Tongue (tissue), 2 donors: ENCODE results near the gene KBTBD13. TPM values are rescaled to one million over a fixed set of nuclear protein-coding genes. Genes with fewer than 3 reads are reported as not detected.
"Not testable (repeated sequence)": the region's sequence is repeated elsewhere in the genome, so short reads cannot be mapped to it uniquely, and the experiment has no call there.

ENCODE experiments used
- DNase-seq: peaks from one replicate; pipeline ENCODE4 v3.0.0-alpha.2; 2015
- total RNA-seq: library from RNA; depleted of rRNA; stranded (reverse); fragments of >200 nt; gene quantifications from one replicate; pipeline ENCODE4 v1.2.3, GENCODE V29; 2014

KBTBD13 gene
- total RNA-seq, 1 donor from 2014 or later = 2.6 TPM

DNA sequence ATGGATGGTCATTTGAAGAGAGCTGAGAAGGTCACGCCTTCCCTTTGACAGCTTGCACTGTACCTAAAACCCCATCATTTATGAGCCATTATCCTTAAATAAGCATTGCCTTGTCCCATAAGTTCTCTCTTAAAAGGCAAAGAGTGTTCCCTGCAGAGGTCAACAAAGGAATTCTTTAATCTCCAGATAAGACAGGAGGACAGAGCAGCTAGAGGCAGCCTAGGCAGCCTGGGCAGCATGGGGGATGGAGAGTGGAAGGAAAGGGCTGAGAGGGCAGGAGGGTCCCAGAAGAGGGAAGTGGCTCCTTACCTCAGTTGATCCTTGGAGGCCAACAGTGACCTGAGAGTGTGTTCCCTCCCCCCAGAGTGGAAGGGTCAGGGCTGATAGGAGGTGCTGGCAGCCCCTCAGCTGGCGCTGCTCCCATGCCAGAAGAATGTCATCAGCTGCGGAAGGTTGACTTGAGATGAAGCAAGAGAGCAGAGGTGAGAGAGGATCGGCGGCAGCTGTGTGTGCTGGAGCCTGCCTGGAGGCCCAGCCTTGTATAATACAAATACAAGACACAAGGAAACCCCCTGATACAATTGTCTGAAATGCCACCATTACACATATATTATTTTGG lies 12.8 kb downstream of the KBTBD13 start:
- peak; percentile 17 for DNase-seq

DNA sequence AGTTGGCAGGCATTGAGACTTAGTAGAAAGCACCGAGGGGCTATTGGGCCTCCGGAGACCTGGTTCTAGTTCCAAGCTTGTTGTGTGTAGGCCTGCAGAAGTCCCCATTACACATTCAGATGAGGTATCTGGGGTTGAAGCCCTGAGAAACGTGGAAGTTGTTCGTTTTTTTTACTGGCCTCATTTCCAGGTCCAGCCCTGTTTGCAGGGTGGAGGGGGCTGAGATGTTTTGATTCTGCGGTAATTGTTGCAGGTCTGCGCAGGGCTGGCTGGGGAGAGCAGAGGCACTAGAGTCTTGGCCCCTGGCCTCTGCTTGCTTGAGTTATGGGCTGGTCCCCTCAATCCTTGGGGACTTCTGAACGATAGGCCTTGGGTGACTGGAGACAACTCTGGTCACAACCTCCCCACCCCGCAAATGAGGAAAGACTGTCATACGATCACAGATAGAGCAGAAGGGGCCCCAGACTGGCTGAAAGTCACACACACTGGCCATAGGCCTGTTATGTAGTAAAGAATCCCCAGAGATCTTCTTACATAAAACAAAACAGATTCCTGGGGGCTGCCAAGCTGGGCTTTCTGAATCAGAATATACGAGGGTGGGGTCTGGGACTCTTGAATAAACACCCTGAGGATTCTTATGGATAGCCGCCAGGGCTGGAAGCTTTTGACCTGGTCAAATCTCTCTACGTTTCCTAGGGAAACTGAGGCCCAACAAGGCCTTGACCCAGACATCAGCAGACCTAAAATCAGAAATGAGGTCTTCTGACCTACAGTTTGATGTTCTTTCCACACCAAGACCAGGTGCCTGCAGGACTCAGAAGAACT lies 15.6 kb downstream of the KBTBD13 start:
- DNase-seq = no peak

DNA sequence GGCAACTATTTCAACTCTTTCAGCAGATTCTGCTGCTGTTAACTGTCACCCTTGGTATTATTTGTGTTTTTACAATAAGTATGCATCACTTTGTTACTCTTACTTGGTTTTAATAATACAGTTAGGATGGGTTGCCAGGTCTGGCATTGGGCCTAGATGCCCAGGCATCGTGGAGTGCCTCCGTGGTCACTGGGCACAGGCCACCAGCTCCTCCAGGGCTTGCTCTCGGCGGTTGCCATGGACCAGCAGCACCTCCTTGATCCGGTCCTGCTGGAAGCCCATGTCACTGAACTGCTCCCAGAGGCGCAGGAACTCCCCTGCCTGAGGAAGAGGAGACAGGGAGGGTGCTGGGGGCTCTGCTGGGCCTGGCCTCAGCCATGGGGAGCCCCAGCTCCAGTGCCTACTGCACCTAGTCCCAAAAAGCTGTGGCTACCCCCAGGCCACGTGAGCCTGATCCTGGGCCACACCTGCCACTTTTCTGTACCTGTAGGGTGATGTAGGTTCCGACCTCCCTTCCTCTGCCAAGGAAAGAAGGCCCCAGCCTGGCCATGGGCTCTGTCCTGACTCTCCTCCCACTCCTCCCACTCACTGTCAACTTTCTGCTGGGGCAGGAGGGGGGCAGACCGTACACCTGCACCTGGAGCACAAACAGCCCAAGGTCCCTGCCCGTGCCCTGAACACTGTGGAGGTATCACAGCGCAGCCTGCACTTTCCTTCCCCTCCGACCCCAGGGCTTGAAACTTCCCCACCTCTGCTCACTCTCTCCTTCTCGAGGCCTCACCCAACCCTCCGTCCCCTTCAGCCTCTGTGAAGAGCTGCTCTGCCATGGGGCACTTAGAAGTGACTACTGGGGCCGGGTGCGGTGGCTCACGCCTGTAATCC lies 16.6 kb downstream of the KBTBD13 start:
- no peak for DNase-seq

DNA sequence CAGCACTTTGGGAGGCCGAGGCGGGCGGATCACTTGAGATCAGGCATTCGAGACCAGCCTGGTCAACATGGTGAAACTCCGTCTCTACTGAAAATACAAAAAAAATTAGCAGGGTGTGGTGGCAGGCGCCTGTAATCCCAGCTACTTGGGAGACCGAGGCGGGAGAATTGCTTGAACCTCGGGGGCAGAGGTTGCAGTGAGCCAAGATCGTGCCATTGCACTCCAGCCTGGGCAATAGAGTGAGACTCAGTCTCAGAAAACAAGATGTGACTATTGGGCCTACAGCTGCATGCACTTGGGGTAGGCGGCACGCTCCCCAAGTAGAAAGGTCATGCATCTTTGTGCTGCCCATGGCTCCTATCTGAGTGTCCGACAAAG lies 17.2 kb downstream of the KBTBD13 start:
- DNase-seq = not testable (repeated sequence)

DNA sequence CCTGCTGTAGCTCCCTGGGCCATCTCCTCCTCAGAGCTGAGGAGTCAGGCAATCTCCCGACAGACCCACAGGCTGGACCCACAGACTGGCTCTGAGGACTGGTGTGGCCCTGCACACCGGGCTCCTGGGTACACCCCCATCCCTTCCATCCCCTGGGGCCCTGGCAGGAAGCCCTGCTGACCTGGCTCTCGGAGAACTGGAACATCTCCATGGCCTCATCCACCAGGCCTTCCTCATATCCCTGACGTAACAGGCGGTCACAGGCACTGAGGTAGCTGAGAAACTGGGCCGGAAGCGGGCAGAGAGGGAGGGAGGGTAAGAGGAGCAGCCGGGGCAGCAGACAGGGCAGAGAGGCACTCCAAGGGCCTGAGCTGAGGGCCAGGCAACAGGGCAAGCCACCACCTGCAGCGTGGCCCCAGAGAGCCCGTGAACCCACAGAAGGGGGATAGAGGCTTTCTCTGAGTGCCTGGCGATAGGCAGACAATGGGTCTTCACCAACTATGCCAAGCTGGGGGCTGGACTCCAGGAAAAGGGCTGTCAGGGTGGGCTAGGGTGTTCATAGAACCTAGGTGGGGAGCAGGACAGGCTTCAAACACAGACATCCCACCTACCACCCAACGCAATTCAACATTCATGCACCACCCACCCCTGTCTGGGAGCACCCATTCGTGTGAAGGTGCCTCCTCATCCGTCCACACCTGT lies 17.9 kb downstream of the KBTBD13 start:
- no peak for DNase-seq

DNA sequence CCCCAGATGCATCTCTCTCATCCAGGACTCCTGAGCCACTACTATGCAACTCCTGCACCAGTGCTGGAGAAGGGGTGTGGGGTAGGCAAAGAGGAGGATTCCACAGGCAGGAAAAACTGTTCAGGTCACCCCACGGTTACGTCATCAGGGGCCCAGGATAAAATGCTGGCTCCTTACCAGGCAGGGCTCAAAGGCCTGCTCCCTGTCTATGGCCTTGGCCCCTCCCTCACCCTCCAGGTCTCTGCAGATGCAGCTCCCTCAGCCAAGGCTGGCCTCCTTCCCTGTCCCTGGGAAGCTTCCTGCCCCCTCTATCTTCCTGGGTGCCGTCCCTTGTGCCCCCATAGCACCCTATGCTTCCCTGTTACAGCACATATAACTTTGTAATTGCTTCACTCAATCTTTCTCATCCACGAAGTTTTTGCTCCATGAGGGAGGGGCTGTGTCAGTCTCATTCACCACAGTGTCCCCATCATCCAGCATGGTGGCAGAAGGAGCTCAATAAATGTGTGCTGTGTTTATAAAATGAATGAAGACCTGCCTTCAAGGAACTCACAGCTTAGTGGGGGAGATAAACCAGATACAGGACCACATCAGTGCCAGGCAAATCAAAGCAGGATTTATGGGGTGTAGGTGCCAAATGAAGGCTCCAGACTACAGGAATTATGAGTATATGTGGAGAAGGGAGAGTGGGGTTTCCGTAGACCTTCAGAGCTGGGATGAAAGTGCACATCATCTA lies 18.6 kb downstream of the KBTBD13 start:
- no peak for DNase-seq

DNA sequence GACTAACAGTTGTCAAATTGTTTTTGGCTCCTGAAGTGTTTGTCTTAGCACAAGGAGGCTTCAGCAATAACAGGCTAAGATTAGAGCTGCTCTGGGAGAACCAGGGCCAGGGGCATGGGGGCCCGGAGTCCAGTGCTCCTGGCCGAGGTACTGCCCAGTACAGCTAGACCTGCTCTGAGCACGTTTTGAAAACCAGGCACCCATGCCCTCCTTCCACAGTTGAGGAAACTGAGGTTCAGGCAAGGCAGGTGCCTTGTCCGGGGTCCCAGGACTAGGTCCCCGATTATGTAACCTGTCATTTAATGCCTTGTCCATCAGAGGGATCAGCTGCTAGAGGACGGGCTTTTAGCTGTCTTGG lies 19.2 kb downstream of the KBTBD13 start:
- DNase-seq = no peak

DNA sequence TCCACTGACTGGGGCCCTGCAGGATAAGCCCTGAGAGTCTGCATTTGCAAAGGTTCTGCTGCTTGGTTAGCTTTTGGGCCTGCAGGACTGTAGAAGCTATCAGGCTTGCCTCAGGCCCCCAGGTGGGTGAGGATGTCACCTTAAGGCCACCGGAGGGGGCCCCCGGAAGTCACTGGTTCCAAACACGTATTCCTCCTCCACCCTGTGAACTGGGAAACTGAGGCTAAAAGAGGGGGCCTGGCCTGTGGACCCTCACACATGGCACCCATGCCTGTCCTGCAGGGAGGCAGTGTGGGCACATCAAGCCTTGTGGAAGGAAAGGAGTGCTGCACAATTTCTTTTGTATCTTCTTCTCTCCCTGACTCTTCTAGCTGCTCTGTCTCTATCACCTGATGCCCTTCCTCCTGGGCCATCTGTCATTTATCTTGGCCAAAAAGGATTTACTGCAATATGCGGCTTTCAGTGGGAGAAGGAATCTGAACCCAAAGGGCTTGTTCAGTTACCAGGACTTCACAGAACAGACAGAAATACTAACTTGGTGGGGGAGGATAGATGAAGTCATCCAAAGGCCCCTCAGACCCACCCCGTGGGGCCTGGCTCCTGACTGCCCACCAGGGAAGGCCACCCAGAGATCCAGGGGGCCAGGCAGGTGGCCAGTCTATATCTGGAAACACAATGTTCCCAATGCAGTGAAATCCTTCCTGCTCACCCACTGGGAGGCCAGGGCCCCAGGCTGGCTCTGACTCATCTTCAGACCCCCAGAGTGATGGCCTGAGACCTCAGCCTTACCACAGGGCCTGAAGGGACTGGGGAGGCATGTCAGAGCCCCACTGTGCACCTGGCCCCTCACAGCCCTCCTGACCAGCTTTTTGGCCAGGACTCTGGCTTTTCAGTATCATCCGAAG lies 20.2 kb downstream of the KBTBD13 start:
- no peak for DNase-seq

DNA sequence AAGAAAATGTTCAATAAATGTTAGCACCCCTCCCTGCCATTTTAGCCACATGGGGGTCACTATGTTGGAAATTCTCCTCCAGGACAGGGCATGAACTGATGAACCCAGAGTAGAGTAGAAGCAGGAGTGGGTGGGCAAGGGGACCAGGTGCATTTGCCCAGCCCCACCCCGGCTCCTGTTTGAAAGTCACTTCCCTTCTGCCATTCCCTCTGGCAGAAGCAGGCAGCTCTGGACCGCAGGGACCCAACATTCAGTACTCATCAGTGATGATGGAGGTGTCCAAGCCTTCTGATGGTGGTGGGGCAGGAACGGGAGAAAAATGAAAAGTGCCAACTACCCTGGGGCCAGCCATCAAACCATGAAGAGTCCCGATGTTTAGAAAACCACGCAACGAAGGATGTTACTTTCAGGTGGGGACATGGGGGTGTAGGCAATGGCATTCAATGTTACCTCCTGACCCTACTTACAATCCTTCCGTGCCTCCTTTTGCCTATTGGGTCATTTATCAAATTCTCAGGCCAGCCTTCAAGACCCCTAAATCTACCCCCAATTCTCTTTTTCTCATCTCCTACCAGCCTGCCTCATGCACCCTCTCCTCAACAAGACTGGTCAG lies 21.2 kb downstream of the KBTBD13 start:
- no peak for DNase-seq

DNA sequence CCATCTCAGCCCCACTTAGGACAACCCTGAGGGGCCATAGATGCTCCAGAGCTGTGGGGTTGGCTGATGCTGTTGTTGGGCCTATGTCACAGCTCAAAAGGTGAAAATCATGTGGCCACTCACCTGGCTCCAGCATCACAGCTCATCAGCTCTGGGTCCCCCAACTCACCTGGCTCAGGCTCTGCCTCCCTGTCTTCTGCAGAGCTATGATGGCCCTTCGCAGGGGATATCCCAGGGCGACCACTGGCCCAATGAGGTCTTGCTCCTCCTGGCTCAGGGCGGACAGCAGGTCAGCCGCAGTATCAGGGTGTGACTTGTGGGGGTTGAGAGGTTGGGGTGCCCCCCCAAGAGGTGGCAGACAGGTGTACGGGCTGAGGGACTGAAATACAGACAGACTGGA lies 22.8 kb downstream of the KBTBD13 start:
- no peak for DNase-seq

DNA sequence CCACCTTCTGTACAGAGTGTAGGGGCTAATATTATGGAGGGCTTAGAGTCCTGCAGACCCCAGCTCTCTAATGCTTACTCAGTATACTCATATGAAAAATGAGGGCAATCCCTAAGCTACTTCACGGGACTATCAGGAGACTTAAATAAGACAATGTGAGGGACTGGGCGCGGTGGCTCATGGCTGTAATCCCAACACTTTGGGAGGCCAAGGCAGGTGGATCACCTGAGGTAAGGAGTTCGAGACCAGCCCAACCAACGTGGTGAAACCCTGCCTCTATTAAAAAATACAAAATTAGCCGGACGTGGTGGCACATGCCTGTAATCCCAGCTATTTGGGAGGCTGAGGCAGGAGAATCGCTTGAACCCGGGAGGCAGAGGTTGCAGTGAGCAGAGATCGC lies 23.3 kb downstream of the KBTBD13 start:
- not testable (repeated sequence) for DNase-seq

DNA sequence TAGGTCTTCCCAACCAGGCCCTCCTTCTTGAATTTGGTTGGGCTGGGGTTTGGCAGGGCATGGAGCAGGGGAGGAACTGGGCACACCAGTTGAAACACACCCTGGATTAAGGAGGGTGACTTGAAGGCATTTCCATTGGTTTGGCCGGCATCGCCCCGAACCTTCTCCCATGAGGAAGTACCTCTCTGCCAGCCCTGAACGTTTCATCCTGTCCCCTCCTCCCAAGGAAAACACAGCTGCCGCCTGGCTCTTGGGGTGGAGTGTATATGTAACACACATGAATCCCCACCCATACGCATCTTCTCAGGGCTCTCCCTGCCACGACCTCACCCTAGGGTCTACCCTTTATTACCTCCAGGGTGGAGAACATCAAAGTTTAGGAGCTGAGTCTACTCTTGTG lies 23.9 kb downstream of the KBTBD13 start:
- no peak for DNase-seq

DNA sequence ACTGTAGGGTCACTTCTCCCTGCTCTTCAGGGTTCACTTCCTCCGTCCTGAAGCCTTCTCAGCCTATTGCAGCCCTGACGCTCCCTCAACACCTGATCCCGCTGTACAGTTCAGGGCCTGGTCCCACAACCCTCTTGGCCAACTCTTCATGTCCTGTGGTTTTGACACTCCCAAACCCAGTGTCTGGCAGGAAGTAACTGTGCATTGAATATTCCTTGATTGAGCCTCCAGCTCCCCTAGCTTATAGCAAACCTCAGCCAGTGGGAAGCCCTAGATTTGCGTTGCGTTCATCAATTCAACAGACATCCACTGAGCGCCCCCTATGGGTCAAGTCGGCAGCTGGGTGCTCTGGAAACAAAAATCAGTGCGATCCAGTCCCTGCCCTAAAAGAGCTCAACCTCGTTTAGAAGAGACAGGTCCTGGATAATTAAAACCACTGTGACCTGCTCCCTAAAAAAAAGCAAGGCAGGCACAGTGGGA lies 24.9 kb downstream of the KBTBD13 start:
- peak; percentile 90 for DNase-seq

DNA sequence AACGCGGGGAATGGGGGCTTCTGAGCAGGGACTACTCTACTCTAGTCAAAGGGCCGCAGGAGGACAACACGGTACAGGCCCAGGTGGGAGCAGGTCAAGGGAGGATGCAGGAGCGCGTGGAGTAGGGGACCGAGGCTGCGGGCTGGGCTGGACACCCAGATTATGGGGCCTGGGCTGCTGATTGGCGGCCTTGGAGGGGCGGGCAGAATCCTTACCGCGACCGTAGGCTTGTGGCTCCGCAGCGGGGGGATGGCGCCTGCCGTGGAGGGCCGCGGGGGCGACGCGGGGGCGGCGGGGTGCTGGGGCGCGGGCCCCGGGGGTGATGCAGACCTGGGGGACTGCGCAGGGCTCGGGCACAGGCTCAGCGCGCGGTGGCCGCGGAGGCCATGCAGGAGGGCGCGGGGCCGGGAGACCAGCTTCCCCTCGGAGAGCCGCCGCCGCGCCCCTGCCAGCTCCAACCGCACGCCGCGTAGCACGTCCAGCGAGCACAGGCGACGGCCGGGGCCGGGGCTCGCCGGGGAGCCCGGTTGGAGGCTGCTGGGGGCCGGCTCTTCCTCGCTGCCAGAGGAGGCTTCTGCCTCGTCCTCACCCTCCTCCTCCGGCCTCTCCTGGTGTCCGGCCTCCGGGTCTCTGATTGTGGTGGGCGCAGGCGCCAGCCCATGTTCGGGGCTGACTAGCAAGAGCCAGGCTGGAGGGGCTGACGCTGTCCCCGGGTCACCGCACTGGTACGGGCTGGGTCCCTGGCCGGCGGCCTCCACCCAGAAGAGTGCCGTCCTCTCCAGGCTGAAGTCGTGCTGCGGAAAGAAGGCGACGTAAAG lies 25.6 kb downstream of the KBTBD13 start:
- no peak for DNase-seq

DNA sequence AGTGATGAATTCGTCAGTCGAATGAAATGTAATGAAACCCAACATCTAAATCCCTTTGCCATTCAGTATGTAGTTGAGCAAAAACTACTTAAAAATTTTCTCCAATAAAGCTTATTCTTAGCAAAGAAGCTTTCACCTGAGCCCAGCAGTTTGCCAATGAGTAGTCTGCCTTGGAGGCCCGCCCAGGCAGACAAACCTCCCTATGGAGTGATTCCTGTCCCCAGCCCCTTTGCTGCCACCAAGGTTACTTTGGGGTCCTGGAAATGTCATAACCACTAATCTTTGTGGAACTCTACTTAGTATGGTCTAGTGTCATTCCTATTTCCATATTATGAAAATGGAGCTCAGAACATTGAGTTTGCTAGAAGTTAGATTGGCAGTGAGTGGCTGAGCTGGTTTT lies 26.4 kb downstream of the KBTBD13 start:
- no peak for DNase-seq

DNA sequence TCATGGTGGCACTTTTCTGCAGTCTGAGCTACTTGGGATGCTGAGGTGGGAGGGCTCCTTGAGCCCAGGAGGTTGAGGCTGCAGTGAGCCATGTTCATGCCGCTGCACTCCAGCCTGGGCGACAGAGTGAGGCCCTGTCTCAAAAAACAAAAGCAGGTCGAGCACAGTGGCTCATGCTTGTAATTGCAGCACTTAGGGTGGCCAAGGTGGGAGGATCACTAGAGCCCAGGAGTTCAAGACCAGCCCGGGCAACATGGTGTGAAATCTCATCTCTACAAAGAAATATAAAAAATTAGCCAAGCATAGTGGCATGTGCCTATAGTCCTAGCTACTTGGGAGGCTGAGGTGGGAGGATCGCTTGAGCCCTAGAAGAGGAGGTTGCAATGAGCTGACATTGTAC lies 28.5 kb downstream of the KBTBD13 start:
- DNase-seq = no peak

DNA sequence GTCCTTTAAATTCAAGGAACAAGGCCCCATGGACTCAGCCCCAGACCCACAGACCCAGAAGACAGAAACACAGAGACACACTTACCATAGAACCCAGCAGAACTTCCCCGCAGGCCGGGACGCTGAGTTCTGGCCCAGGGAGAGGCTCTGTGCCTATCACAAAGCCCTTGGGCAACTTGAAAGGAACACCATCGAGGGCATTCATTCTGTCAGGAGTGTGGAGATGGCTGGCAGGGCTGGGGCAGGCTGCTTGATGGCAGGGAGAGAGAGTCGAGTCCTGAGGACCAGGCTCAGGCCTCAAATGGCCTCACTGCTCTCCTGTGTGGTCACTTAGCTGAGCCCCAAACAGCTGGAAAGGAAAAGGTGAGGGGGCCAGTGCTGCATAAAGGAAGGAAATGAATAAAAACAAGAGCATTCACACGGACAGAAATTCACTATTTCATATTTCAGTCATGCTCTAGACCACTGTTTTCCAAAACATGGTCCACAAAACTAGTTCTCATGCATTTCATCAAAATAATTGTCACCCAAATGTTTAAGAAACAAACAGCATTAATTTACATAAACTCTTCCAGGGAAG lies 29.6 kb downstream of the KBTBD13 start:
- no peak for DNase-seq

DNA sequence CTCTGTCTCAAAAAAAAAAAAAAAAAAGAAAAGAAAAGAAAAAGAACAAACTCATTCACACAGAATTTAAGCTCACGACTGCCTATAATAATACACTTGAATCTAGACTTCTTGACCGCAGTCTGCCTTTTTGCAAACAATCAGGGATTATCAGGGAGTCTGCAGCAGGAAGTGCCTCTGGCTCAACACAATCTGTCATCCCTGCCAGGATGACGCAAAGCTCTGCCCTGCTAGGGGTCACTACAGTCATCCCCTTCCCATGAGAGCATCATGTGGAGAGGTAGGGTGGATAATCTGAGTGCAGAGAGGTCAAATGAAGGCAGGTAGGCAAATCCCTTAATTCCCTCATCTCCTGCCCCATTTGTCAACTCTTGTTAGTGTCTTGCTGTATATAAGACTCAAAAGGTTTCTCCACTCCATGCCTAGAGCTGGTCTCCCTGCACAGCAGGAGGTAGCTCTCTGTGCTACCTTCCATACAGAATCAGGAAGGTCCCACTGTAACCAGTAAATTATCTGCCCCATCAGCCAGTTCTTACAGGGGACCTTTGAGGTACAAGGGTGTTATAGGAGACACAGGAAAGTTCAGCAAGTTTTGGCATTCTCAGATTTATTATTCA lies 34.2 kb downstream of the KBTBD13 start:
- no peak for DNase-seq
